T-helper 17 cell (primary cell): ENCODE measurements around the gene SMTNL1. TPM values are rescaled to one million over a fixed set of nuclear protein-coding genes. Genes with fewer than 3 reads are reported as not detected.

ENCODE experiments used
- ATAC-seq: fragments of 150-1000 bp; cut with Tn5 transposase; 2 replicates; pipeline ENCODE4 v1.10.0; 2021; ENCODE audit warnings: mild to moderate bottlenecking, moderate library complexity
- DNase-seq, 3 donors: peaks; one replicate each; pipeline versions ENCODE4 v3.0.0 to v3.0.0-alpha.2; 2020 to 2021
- H3K9me3 ChIP-seq: one replicate; pipeline ENCODE4 v1.7.0; 2013; ENCODE audit warnings: low read length, mild to moderate bottlenecking; ENCODE audit not compliant: control insufficient read depth, poor library complexity, severe bottlenecking
- H3K27ac Mint-ChIP-seq: one replicate; pipeline ENCODE4 v1.8.0; 2022; ENCODE audit warnings: mild to moderate bottlenecking, moderate library complexity, mixed read lengths
- H3K27me3 Mint-ChIP-seq: one replicate; pipeline ENCODE4 v1.8.0; 2022; ENCODE audit warnings: mixed read lengths
- H3K36me3 Mint-ChIP-seq: one replicate; pipeline ENCODE4 v1.8.0; 2022; ENCODE audit warnings: low read depth, mixed read lengths
- H3K4me1 Mint-ChIP-seq: one replicate; pipeline ENCODE4 v1.8.0; 2022; ENCODE audit warnings: mild to moderate bottlenecking, mixed read lengths
- H3K4me3 Mint-ChIP-seq: one replicate; pipeline ENCODE4 v1.8.0; 2022; ENCODE audit warnings: mild to moderate bottlenecking, moderate library complexity, mixed read lengths
- total RNA-seq, 4 donors: library from RNA in 2 of 4; stranded (reverse) in 2 of 4; gene quantifications; one replicate each; pipeline ENCODE4 v1.2.3 and lab custom pipeline; 2022 to 2026

The SMTNL1 gene
- total RNA-seq, 2 donors from 2014 or later: not detected

- H3K4me3 Mint-ChIP-seq: no peak overlapping the region
- H3K9me3 ChIP-seq: no peaks in the 10 kb centered on the region
- no peak for DNase-seq
- H3K4me1 Mint-ChIP-seq: peaks cover 5% of the 10 kb centered on the region
- no peak for ATAC-seq
- H3K27ac Mint-ChIP-seq: no peak overlapping the region
- H3K36me3 Mint-ChIP-seq: no peaks in the 10 kb centered on the region
- H3K27me3 Mint-ChIP-seq: peaks cover 69% of the 10 kb centered on the region
Observed at GRCh38 chr11:57597916-57598830, 60.8 kb downstream of the SMTNL1 start.

GRCh38 chr11:57598831-57599155 lies 61.4 kb downstream of the SMTNL1 start:
- H3K27ac Mint-ChIP-seq: no peak overlapping the region
- H3K9me3 ChIP-seq: no peaks in the 10 kb centered on the region
- H3K4me1 Mint-ChIP-seq: peaks cover 5% of the 10 kb centered on the region
- DNase-seq: no peak
- ATAC-seq: no peak
- H3K4me3 Mint-ChIP-seq: no peak overlapping the region
- H3K36me3 Mint-ChIP-seq: no peaks in the 10 kb centered on the region
- H3K27me3 Mint-ChIP-seq: peaks cover 69% of the 10 kb centered on the region

GRCh38 chr11:57599381-57599780 lies 62.0 kb downstream of the SMTNL1 start:
- no peaks in the 10 kb centered on the region for H3K9me3 ChIP-seq
- Mint-ChIP-seq H3K27ac (no peak overlapping the region), H3K4me3 (no peak overlapping the region), H3K4me1 (peaks cover 5% of the 10 kb centered on the region), H3K27me3 (peaks cover 63% of the 10 kb centered on the region), H3K36me3 (no peaks in the 10 kb centered on the region)
- no peak for DNase-seq
- ATAC-seq: no peak

Other genes starting within 250 kb of the SMTNL1 start
- gene TNKS1BP1, start 212.6 kb upstream of the SMTNL1 start, total RNA-seq: 10 to 100 TPM in 1 of 2 donors, 1 to 10 TPM in 1; 8.7 to 16.2 TPM
- gene SSRP1, start 201.7 kb upstream of the SMTNL1 start, total RNA-seq: 10 to 100 TPM; 46.4 to 47.2 TPM
- not detected for gene P2RX3, start 199.2 kb upstream of the SMTNL1 start, total RNA-seq
- gene PRG3, start 156.4 kb upstream of the SMTNL1 start, total RNA-seq: not detected
- gene PRG2, start 146.9 kb upstream of the SMTNL1 start, total RNA-seq: under 1 TPM; 0.55 to 0.92 TPM
- 10 to 100 TPM; 12.1 to 13.8 TPM for gene SLC43A3, start 110.5 kb upstream of the SMTNL1 start, total RNA-seq
- under 1 TPM in 1 of 2 donors, not detected in 1; 0.23 TPM for gene RTN4RL2, start 77.1 kb upstream of the SMTNL1 start, total RNA-seq
- 1 to 10 TPM; 7.8 to 8.0 TPM for gene SLC43A1, start 21.9 kb upstream of the SMTNL1 start, total RNA-seq
- 10 to 100 TPM; 17.0 to 19.1 TPM for gene TIMM10, start 6.8 kb upstream of the SMTNL1 start, total RNA-seq
- 10 to 100 TPM; 58.9 to 64.1 TPM for gene UBE2L6, start 30.1 kb downstream of the SMTNL1 start, total RNA-seq
- under 1 TPM in 1 of 2 donors, not detected in 1; 0.57 TPM for gene SERPING1, start 60.1 kb downstream of the SMTNL1 start, total RNA-seq
- gene YPEL4, start 112.3 kb downstream of the SMTNL1 start, total RNA-seq: 1 to 10 TPM; 1.2 to 1.8 TPM
- 10 to 100 TPM; 11.7 to 22.7 TPM for gene CLP1, start 120.2 kb downstream of the SMTNL1 start, total RNA-seq
- 10 to 100 TPM; 51.9 to 55.6 TPM for gene ZDHHC5, start 130.5 kb downstream of the SMTNL1 start, total RNA-seq
- gene MED19, start 174.6 kb downstream of the SMTNL1 start, total RNA-seq: 10 to 100 TPM; 16.6 to 18.1 TPM
- 10 to 100 TPM; 38.3 to 44.0 TPM for gene TMX2, start 175.0 kb downstream of the SMTNL1 start, total RNA-seq
- gene SELENOH, start 203.9 kb downstream of the SMTNL1 start, total RNA-seq: 10 to 100 TPM; 70.0 to 72.6 TPM
- gene BTBD18, start 214.2 kb downstream of the SMTNL1 start, total RNA-seq: not detected
- 10 to 100 TPM in 1 of 2 donors, 1 to 10 TPM in 1; 9.9 to 14.1 TPM for gene CTNND1, start 224.2 kb downstream of the SMTNL1 start, total RNA-seq